ENCODE measurements around the gene COPB2.

GRCh38 chr3:139309061-139309591, 80.3 kb downstream of the COPB2 start:
- TF ChIP-seq EZH2 (IDR thresholded peaks at IDR 0.05; ENCODE audit: insufficient read depth, poor library complexity, severe bottlenecking) (no peak), EZH2phosphoT487 (IDR thresholded peaks at IDR 0.05; ENCODE audit: insufficient read depth, low read depth) (no peak)

Data from GM23248 (cell line).